Activated CD4-positive, alpha-beta T cell treated with anti-CD3 and anti-CD28 coated beads for 1 hour (primary cell): ENCODE measurements around the gene PRKCH.

Experiments used
- DNase-seq: peaks from one replicate; pipeline ENCODE4 v3.0.0-alpha.2; 2020

PRKCH gene

DNA sequence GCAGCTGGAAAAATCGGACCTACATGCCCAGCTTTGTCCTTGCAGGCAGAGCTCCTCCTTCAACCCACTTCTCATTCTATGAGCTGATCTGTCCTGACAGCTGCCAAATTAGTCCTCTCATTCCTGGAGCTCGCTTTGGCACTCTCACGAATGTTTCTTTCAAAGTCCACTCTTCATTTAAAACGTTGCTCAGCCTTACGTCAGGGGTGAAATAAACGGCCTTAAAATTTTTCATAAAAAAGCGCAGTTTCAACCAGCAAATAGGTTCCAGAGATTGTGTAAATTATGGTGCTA is 253.1 kb downstream of the PRKCH start:
- no peak for DNase-seq

DNA sequence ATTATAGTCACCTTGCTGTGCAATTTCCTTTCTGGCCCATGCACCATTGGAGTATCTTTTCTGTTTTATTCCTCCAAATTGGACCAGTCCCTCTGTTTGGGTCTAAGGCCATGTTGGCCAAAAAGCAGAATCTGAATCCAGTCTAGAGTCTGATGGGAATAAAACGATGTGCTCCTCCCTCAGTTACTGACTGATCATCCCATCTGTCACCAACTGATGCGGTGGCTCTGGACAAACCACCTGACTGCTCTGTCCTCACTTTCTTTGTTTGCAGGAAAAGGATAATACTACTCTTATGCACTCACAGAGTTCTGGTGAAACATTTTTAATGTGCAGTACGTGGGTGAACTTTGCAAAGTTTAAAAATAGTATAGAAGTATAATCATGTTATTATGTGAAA is 253.7 kb downstream of the PRKCH start:
- DNase-seq: no peak

DNA sequence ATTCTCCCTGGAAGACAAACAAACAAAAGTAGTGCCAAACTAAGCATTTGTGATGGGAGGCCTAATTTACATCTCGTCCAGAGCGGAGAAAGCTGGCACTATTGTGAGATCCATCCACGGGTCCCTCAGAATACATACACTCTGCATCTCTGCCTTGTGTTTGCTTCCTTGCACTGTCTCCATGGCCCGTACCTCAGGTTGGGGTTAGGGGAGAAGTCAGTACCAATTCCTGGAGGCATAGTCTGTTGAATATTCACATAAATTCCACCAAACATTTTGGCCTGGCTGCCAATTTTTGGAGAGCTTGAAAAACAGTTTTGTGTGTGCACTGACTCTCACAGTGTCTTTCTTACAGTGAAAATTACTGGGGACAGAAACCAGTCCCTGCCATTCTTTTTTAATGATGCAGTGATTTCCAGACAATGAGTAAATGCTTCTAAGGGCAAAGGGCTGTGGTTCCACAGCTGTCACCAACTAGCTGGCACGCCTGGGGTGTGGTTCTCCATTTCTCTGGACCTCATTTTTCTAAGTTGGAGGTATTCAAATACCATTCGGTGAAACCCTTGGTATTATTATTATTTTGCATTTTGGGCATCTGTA is 254.3 kb downstream of the PRKCH start:
- no peak for DNase-seq

DNA sequence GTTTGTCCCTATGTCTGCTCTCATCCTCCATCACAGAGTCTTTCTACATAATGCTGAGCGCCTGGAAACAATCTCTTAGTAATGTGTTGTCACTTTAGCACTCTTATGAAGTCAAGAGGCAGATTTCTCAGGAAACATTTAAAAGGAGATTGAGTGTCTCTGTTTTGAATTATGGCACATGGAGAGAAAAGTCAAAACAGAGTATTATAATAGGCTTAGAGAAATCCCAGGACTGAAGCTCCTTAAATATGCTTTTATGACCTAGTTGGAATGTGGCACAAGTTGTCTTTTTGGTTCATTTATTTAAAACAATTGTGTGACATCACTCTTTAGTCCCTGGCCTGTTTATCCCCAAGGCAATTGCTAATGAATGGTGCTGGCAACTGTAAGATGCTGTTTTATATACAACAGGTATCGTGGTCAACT is 256.1 kb downstream of the PRKCH start:
- DNase-seq: no peak

DNA sequence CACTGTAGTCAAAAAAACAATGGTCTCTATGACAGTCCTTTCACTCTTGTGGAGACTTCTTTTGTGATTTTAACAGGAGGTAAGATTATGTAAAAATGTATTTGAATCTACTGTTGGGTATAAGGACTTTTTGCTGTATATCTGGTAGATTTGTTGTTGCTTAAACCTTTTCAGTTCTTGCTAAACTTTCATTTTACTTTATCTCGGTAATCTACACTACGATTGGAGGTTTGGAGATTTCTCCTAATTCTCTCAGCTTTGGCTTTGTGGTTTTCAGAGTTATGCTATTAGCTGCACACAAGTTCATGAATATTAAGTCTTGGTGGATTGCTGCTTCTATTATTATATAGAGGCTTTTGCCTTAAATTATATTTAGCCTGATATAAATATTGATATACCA is 257.4 kb downstream of the PRKCH start:
- no peak for DNase-seq

DNA sequence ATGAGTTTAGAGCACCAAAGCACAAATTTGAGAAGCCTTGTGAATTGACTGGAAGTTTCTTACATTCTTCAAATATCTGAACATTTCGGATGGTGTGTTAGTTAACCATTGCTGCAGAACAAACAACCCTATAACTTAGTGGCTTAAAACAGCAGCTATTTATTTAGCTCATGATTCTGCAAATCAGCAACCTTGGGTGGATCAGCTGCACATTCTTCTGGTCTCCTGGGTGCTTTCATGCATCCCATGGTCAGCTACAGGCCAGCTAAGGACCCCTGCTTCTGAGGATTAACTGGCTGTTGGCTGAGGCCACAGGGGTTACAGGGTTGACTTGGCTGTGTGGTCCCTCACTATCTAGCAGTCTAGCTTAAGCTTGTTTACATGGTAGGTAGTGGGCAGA is 260.0 kb downstream of the PRKCH start:
- no peak for DNase-seq

DNA sequence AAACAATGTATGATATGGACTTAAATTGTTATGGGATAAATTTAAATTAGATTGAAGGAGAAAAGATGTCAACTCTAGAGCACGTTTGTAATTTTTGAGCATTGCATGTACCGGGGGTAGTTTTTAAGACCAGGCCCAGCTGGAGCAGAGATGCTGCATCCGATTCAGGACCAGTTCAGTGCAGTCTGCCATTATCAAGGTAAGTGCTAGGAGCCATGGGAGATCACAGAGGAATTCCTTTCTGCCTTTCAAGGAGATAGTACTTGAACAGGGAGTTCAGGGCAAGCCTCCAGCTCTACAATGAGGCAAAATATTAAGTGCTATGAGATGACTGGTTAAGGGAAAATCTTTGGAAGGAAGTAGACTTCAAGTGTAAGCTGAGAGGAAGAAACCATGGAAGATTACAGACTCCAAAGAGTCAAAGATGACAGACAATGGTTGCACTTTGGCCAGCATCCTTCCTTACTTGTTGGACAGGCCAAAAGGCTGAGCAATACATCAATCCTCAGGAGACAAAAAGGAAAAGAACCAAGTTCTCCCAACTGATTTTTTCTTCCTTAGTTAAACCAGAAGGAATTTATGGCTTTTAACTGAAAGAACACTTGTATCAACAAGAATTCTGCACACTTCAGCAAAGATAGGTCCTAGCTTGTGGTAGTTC is 260.7 kb downstream of the PRKCH start:
- no peak for DNase-seq

DNA sequence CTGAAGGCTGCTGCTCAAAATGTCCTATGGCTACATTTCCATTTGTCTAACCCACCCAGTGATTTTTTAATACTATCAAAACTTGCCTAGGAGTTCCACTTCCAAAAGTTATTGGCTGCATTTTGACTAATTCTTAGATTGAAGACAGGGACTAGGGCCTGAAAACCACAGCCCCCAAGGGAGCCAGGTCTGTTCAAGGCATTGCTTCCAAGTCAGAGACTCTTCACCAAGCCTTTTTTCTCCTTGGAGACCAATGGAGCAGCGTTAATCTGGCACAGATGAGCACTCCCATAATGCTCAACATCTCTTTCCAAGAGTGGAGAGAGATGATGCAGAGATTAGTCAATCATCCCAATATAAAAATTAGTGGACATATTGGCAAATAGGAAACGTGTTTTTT is 261.4 kb downstream of the PRKCH start:
- no peak for DNase-seq

DNA sequence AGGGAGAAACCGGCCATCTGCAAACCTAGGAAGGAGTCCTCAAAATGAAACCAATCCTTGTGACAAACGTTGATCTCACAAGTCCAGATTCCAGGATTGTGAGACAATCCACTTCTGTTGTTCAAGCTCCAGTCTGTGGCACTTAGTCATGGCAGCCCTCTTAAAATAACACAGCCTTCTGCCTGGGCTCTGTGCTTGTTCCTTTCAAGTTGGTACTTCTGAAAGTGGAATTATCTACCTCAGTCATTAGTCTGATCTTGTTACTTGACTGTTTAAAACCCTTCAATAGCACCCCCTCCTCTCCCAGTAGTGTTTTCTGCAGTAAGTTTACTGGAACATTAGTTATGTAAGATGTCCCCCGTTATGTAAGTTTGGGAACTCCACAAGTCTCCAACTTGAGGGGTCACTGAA is 263.0 kb downstream of the PRKCH start:
- DNase-seq: no peak

DNA sequence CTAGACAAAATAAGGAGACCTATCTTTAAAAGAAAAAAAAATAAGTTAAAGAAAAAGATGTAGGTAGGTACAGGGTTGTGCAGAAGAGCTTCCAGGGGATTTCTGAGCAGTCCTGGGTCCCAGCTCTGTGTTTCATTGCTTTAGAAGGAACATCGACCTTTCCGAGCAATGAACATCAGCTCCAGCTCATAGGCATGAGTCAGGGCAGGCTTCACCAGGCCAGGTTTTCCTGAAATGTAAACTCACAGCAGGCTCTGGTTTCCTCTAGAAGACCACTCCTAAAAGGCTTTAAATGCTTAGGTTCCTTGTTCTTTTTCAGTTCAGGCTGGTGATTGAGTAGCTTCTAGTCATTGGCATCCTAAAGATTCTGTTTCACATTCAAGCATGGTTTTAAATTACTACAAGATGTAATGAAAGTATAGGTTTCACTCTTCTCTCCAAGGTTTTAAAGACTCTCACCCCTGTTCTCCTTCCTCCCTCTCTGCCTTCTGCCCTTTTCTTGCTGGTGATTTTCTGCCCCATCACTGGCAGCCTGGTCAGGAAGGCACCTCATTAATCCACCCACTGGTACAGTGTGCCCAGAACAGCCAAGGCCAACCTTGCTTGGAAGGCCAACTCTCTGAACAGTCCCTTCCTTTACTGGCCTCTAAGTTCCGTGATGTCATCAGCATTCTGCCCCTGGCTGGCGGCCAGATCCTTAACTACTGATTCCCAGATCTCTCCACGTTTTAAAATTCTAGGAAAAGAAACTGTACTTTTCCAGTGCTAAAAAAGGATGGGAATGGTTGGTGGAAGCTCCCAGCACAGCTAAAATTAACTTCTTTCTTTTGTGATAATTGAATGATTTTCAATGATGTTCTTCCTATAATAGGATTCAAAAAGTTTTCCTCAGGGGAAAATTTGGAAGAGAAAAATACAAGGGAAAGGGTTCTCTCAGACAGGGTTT is 264.5 kb downstream of the PRKCH start:
- DNase-seq: no peak

DNA sequence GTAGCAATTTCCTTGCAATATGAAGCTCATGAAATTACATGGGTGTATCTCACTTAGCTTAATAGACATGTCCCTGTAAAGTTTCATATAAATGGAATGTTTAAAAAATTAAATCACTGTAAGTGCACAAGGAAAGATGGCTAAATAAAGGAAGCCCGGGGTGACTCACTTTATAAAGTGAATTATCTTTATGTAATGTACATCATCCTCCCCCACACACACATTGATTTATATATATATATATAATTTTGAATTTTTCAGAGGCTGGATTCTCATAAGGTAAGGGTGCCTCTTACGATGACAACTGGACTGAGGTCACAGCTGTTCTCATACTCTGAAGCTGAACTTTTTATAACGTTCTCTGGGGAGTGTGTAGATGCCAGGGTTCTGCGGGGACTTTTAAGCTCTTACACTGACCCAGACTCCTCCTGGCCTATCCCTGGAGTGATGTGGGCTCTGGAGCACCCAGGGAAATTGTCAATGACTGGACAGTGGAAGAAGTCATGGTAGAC is 265.2 kb downstream of the PRKCH start:
- DNase-seq: no peak

DNA sequence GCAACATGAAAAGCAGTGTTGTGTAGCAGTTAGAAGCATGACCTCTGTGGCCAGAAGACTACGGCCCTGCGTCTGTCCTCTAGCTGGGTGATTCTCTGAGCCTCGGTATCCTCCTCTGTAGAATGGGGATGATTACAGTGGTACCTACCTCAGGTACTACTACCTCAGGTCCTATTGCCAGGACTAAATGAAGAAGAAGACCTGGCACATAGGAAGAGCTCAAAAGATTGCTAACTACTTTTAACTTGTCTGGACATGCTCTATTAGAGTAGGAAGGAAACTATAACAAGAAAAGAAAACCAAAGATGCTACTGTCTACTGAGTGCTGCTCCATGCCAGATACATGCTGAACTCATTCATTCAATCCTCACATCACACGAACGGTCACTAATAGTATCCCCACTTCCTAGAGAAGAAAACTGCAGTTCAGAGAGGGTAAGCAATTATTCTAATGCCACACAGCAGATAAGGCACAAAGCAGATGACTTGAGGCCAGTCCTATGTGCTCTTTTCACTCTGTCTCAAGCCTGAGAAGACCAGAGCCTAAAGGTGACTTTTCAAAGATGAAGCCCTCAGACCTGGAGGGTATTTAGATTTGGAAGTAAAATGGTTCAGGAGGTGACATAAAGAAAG is 265.8 kb downstream of the PRKCH start:
- no peak for DNase-seq

DNA sequence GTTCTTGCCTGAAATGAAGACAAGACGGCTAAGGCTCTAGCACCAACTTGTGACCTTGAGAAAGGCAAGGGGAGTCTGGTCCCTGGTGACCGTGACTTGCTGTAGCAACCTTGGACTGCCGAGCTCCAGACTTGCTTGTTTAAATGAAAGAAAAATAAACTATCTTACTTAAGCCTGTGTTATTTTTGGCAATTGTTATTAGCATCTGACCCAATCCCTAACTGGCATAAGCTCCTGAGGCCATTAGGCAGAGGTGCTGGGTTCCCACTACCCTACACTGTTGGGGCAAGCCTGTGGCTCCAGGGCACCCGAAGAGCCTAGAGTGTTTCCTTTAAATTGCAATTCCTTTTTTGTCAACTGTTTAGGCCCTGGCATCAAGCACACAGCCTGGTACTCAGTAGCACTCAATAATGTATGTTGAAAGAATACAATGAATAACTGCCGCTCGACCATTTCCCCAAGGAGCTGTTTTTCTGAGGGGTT is 267.1 kb downstream of the PRKCH start:
- no peak for DNase-seq

DNA sequence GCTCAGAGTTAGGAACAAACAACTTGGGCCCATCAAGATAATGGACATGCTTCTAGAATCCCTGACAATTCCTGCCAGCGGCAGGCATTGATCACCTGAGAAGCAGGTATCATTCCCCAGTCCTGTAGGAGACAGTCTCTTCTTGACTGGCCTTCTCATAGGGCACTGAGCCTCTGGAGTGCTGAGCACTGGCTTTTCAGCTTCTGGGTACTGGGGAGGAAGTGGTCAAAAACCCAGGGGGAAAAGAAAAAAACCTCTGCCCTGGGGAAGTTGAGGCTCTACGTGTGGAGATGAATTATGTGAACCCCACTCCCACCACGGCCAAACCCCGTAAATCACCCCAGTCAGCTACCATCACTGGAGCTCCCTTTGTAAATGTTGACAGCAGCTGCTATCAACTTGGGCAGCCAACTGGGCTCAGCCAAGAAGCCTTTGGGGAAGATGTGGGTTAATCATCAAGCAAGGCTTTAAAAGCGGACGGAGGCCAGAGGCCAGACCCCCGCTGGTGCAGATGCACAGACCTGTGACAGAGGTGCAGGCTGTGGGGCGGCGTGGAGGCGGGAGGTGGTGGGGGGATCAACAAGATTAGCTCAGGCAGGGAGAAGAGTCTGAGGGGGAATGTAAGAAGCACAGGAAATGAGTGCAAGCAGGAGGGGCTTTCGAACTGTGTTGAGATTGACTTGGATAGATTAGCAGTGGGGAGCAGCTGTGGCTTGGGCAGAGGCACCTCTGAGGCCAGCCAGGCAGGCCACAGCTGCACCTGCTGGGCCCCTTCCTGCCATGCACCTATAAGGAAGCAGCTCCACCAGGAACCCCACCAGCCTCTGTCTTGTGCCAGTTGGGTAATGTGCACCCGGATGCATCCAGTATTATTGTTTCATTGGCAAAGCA is 268.6 kb downstream of the PRKCH start:
- no peak for DNase-seq

DNA sequence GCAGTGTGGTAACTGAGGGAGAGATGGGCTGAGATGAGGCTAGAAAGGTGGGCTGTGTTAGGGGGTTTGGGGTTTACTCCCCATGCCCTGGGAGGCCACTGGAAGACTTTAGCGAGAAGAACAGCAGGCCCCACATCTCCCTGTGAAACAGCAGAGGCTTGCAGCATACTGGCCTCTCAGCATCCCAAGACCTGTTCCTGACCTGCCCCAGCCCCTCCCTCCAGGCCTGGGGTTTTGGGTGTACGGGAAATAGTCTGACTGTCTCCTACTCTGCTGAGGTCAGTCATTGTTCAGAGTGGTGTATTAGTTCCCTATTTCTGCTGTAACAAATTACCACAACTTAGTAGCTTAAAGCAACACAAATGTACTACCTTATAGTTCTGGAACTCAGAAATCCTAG is 270.5 kb downstream of the PRKCH start:
- no peak for DNase-seq

DNA sequence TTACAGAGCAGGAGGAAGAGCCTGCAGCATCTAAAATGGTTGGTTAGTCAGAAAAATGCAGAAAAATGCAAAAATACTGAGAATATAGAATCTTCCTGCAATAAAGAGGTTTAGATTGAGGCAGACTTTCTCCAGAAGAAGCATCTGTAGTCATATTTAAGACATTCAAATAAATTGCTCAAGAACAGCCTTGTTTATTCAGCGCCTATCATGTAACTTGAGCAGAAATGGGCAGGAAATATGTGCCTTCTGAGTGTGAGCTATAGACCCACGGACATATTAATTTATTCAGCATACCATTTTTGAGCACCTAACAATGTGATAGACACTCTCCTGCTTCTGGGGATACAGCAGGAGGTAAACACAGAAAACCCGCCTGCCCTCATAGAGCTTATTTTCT is 272.0 kb downstream of the PRKCH start:
- DNase-seq: no peak

DNA sequence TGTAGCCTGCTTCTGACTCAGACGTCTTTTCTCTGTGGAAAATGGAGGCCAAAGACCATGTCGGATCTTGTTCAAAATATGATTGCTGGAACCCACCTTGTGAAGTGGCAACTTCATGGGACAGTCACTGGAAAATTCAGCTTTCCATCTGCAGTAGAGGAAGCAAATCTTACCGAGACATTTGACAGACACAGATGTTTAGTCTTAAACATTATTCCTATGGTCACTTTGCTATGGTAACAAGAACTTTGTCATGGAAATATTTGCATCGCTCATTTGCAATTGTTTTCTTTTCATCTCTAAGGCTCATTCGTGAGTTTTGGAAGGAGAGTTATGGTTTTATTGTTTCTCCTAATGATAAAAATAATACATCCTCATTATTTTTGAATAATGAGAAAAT is 275.6 kb downstream of the PRKCH start:
- no peak for DNase-seq

DNA sequence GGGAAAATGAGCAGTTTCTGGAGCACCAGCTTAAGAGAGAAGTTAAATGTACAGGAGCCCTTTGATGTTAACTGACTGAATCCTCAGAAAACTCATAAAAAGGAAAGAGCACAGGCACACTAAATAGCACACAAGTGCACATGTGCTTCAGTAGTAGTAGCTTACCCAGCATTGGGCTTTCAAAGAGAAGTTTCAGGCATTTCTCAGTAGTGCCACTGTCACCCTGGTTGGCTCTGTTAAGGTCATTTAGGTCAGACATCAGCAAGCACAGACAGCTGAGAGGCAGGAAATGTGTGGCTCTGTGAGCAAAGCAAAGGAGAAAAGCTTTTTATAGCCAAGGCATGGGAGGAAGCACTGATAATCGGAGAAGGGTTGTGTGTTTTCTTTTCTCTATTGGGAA is 277.6 kb downstream of the PRKCH start:
- no peak for DNase-seq

DNA sequence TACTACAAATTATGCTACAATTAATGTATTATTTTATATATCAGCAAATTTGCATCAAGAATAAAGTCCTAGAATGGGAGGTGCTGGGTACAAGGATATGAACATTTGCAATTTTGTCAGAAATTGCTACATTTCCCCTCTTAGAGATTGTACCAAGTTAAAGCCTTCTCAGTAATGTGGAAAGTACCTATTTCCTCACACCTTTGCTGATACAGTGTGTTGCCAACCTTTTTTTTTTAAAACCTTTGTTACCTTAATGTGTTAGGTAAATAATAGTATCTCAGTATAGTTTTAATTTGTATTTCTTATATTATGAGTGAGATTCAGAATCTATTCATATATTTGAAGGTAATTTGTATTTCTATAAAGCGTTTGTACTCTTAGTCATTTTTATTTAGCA is 278.6 kb downstream of the PRKCH start:
- no peak for DNase-seq
